Activated CD4-positive, alpha-beta T cell treated with anti-CD3 and anti-CD28 coated beads for 48 hours (primary cell): ENCODE results near the gene CPNE9.
"Not testable (repeated sequence)": the region's sequence is repeated elsewhere in the genome, so short reads cannot be mapped to it uniquely, and the experiment has no call there.

Source experiments
- DNase-seq: peaks from one replicate; pipeline ENCODE4 v3.0.0-alpha.2; 2020

Gene CPNE9

GRCh38 chr3:9749296-9749644 is 45.6 kb downstream of the CPNE9 start:
- DNase-seq: no peak

GRCh38 chr3:9749645-9750555 is 46.3 kb downstream of the CPNE9 start, which contains the start of gene OGG1:
OGG1 (plus strand) TSS chr3:9749952; CDS start chr3:9750287, 335 bp downstream.
- DNase-seq: peak; percentile 97

GRCh38 chr3:9750556-9751411 is 47.2 kb downstream of the CPNE9 start:
- DNase-seq: no peak

- DNase-seq: no peak
These were observed 51.0 kb downstream of the CPNE9 start for GRCh38 chr3:9754678-9755077.

- no peak for DNase-seq
These were observed 53.8 kb downstream of the CPNE9 start for GRCh38 chr3:9757427-9757826.

- no peak for DNase-seq
These were observed 57.3 kb downstream of the CPNE9 start for GRCh38 chr3:9760779-9761505.

GRCh38 chr3:9761919-9762318 is 58.3 kb downstream of the CPNE9 start:
- no peak for DNase-seq

GRCh38 chr3:9762871-9763270 is 59.2 kb downstream of the CPNE9 start:
- no peak for DNase-seq

- no peak for DNase-seq
These were observed 62.2 kb downstream of the CPNE9 start for GRCh38 chr3:9765865-9766264.

GRCh38 chr3:9767418-9767817 is 63.8 kb downstream of the CPNE9 start:
- DNase-seq: no peak

- DNase-seq: no peak
These were observed 64.6 kb downstream of the CPNE9 start for GRCh38 chr3:9768141-9768775.

- no peak for DNase-seq
These were observed 65.4 kb downstream of the CPNE9 start for GRCh38 chr3:9769012-9769411.

- peak; percentile 83 for DNase-seq
These were observed 66.0 kb downstream of the CPNE9 start, which contains the start of gene CAMK1 for GRCh38 chr3:9769426-9770275. CAMK1 (minus strand) TSS chr3:9769947; CDS start chr3:9767749, 2,198 bp downstream.

- DNase-seq: no peak
These were observed 66.7 kb downstream of the CPNE9 start for GRCh38 chr3:9770276-9770812.

GRCh38 chr3:9771007-9771406 is 67.4 kb downstream of the CPNE9 start:
- DNase-seq: not testable (repeated sequence)

- peak; percentile 37 for DNase-seq
These were observed 73.5 kb downstream of the CPNE9 start for GRCh38 chr3:9776896-9777693.

- peak; percentile 39 for DNase-seq
These were observed 74.0 kb downstream of the CPNE9 start for GRCh38 chr3:9777694-9778021.

- peak; percentile 82 for DNase-seq
These were observed 74.8 kb downstream of the CPNE9 start for GRCh38 chr3:9778143-9779074.

GRCh38 chr3:9779075-9779593 is 75.5 kb downstream of the CPNE9 start:
- DNase-seq: no peak
